Measurements from ENCODE around the gene PPP2R2D.

The PPP2R2D gene

GRCh38 chr10:131900350-131901152 is at the start of gene PPP2R2D:
Gene PPP2R2D, plus strand, starts transcription at chr10:131901008. Its CDS starts 141 bp downstream, at chr10:131901149.
- peak; percentile 86 to 92 (median 89) for DNase-seq (ENCODE audit: low read depth in 2 of 3, low spot score in 1 of 3)

GRCh38 chr10:131851346-131851745 is 49.5 kb upstream of the PPP2R2D start:
- DNase-seq (ENCODE audit: low read depth in 2 of 3, low spot score in 1 of 3) = no peak

GRCh38 chr10:131852176-131852822 is 48.5 kb upstream of the PPP2R2D start:
- no peak for DNase-seq (ENCODE audit: low read depth in 2 of 3, low spot score in 1 of 3)

GRCh38 chr10:131852823-131853609 is 47.8 kb upstream of the PPP2R2D start:
- no peak for DNase-seq (ENCODE audit: low read depth in 2 of 3, low spot score in 1 of 3)

- DNase-seq (ENCODE audit: low read depth in 2 of 3, low spot score in 1 of 3) = no peak
Observed at GRCh38 chr10:131853610-131853964, 47.2 kb upstream of the PPP2R2D start.

GRCh38 chr10:131854579-131855335 is 46.1 kb upstream of the PPP2R2D start:
- DNase-seq (ENCODE audit: low read depth in 2 of 3, low spot score in 1 of 3) = no peak

- no peak for DNase-seq (ENCODE audit: low read depth in 2 of 3, low spot score in 1 of 3)
Observed at GRCh38 chr10:131855461-131856401, 45.1 kb upstream of the PPP2R2D start.

GRCh38 chr10:131856441-131857094 is 44.2 kb upstream of the PPP2R2D start:
- no peak for DNase-seq (ENCODE audit: low read depth in 2 of 3, low spot score in 1 of 3)

GRCh38 chr10:131857156-131858117 is 43.4 kb upstream of the PPP2R2D start:
- DNase-seq (ENCODE audit: low read depth in 2 of 3, low spot score in 1 of 3) = no peak

GRCh38 chr10:131858118-131858515 is 42.7 kb upstream of the PPP2R2D start:
- no peak for DNase-seq (ENCODE audit: low read depth in 2 of 3, low spot score in 1 of 3)

- no peak for DNase-seq (ENCODE audit: low read depth in 2 of 3, low spot score in 1 of 3)
Observed at GRCh38 chr10:131858583-131859340, 42.0 kb upstream of the PPP2R2D start.

- DNase-seq (ENCODE audit: low read depth in 2 of 3, low spot score in 1 of 3) = no peak
Observed at GRCh38 chr10:131859341-131860020, 41.3 kb upstream of the PPP2R2D start.

GRCh38 chr10:131860311-131860710 is 40.5 kb upstream of the PPP2R2D start:
- no peak for DNase-seq (ENCODE audit: low read depth in 2 of 3, low spot score in 1 of 3)

- DNase-seq (ENCODE audit: low read depth in 2 of 3, low spot score in 1 of 3) = no peak
Observed at GRCh38 chr10:131860806-131861440, 39.9 kb upstream of the PPP2R2D start.

GRCh38 chr10:131862548-131862947 is 38.3 kb upstream of the PPP2R2D start:
- no peak for DNase-seq (ENCODE audit: low read depth in 2 of 3, low spot score in 1 of 3)

- DNase-seq (ENCODE audit: low read depth in 2 of 3, low spot score in 1 of 3) = no peak
Observed at GRCh38 chr10:131865223-131865917, 35.4 kb upstream of the PPP2R2D start.
